OCI-LY7 (cell line): ENCODE data around the gene KCNA5. TPM values are rescaled to one million over a fixed set of nuclear protein-coding genes. Genes with fewer than 3 reads are reported as not detected.

ENCODE experiments used
- BruUV-seq: library from RNA; stranded (reverse); fragments of 400-500 nt; replicated peaks from 2 replicates; lab custom pipeline; 2021; lab: Mats Ljungman, UMichigan
- CTCF ChIA-PET: fragments of 300-600 bp; sonication (Branson Sonifier 250); formaldehyde crosslinking; loops from one replicate; lab custom pipeline; 2022; ENCODE audit warnings: antibody characterized with exemption; ENCODE audit not compliant: unreplicated experiment; lab: Charles Lee
- POLR2A ChIA-PET: fragments of 300-600 bp; sonication (Branson Sonifier 250); formaldehyde crosslinking; loops from one replicate; lab custom pipeline; 2022; ENCODE audit warnings: antibody characterized with exemption; lab: Charles Lee
- DNase-seq: peaks from one replicate; pipeline ENCODE4 v3.0.0-alpha.2; 2015; ENCODE audit warnings: low spot score
- H2AFZ ChIP-seq: fragments of 200-600 bp; sonication (generic), shearing (Covaris generic); 2 replicates; pipeline ENCODE4 v1.6.1; 2014; ENCODE audit warnings: mild to moderate bottlenecking, antibody characterized with exemption, low read length, moderate library complexity
- H3K27ac ChIP-seq: fragments of 200-600 bp; sonication (generic); 2 replicates; pipeline ENCODE4 v1.5.1; 2014; ENCODE audit warnings: mixed run types, low read depth, mild to moderate bottlenecking, moderate library complexity, low read length, inconsistent platforms; ENCODE audit not compliant: poor library complexity, severe bottlenecking
- H3K36me3 ChIP-seq: fragments of 200-600 bp; sonication (generic); 2 replicates; pipeline ENCODE4 v1.6.1; 2014; ENCODE audit warnings: mild to moderate bottlenecking, antibody characterized with exemption, low read length, moderate library complexity, mixed read lengths; ENCODE audit not compliant: insufficient read depth
- H3K4me1 ChIP-seq: fragments of 200-600 bp; sonication (generic); 2 replicates; pipeline ENCODE4 v1.5.1; 2014; ENCODE audit warnings: mild to moderate bottlenecking, low read length; ENCODE audit not compliant: insufficient read depth, poor library complexity, severe bottlenecking
- H3K4me2 ChIP-seq: fragments of 200-600 bp; sonication (generic); 2 replicates; pipeline ENCODE4 v1.6.1; 2014; ENCODE audit warnings: mild to moderate bottlenecking, low read length
- H3K4me3 ChIP-seq: fragments of 200-600 bp; sonication (generic); 2 replicates; pipeline ENCODE4 v1.5.1; 2014; ENCODE audit warnings: mild to moderate bottlenecking, low read depth, low read length; ENCODE audit not compliant: poor library complexity, severe bottlenecking
- H3K79me2 ChIP-seq: fragments of 200-600 bp; sonication (generic); 2 replicates; pipeline ENCODE4 v1.6.1; 2016; ENCODE audit warnings: low read depth, mild to moderate bottlenecking, low read length, moderate library complexity, mixed read lengths; ENCODE audit not compliant: insufficient read depth
- H3K9me2 ChIP-seq: fragments of 200-600 bp; sonication (generic); 2 replicates; pipeline ENCODE4 v1.6.1; 2016; ENCODE audit warnings: mild to moderate bottlenecking, low read length, mixed read lengths; ENCODE audit not compliant: insufficient read depth
- H3K9me3 ChIP-seq: fragments of 200-600 bp; sonication (generic); 2 replicates; pipeline ENCODE4 v1.6.1; 2014; ENCODE audit warnings: mild to moderate bottlenecking, mixed run types, low read length, mixed read lengths
- H4K20me1 ChIP-seq: fragments of 200-600 bp; sonication (generic); 2 replicates; pipeline ENCODE4 v1.6.1; 2014; ENCODE audit warnings: mild to moderate bottlenecking, antibody characterized with exemption, low read length, moderate library complexity, mixed read lengths; ENCODE audit not compliant: insufficient read depth
- EZH2phosphoT487 ChIP-seq: fragments of 200-600 bp; sonication (generic); IDR thresholded peaks from 2 replicates; pipeline ENCODE4 v1.6.1; 2018; ENCODE audit warnings: low read depth, borderline replicate concordance, mild to moderate bottlenecking, mixed run types, antibody characterized with exemption, low read length, moderate library complexity, mixed read lengths
- intact Hi-C: fragments of 100-400 bp; cut with micrococcal nuclease; formaldehyde crosslinking; loops from one replicate; pipeline ENCODE4 v1.10.0; 2022; ENCODE audit not compliant: unreplicated experiment
- total RNA-seq, 2 experiments: library from RNA; depleted of rRNA in 1 of 2; stranded (reverse); fragments of >200 nt in 1 of 2; shearing (Covaris generic) in 1 of 2; gene quantifications; 2 replicates each; pipeline ENCODE4 v1.2.3, GENCODE V29; 2014 to 2022
- TF ChIP-seq, protein P1 (sequence below): fragments of 200-600 bp; sonication (generic); conservative IDR thresholded peaks from 2 replicates; pipeline ENCODE4 v1.5.1; 2014; ENCODE audit warnings: mild to moderate bottlenecking, antibody characterized with exemption, low read length, moderate library complexity, mixed read lengths

Gene KCNA5
- total RNA-seq, 2 experiments from 2014 or later = not detected

DNA sequence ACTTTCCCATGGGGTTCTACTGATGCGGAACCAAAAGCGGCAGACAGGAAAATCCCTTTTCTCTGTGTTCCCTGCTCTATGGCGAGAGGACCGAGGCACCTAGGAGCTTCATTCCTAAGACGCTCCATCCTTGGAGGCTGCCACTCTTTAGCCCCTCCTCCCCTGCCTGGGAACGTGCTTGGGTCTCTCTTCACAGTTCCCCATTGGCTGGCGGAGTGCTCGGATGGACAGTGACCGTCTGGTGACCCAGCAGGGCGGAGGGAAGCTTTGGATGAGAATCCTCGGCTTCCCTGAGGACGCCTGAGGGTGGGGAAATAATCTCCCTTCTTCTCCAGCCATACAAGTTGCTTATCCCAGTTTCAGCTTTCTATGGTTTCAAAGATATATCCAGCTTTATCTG, 37.3 kb downstream of the KCNA5 start:
- Histone ChIP-seq H3K9me3 (no peaks in the 10 kb centered on the region), H4K20me1 (no peaks in the 10 kb centered on the region), H3K4me1 (no peaks in the 10 kb centered on the region), H3K4me2 (no peak overlapping the region), H3K27ac (no peak overlapping the region), H2AFZ (no peak overlapping the region), H3K79me2 (no peaks in the 10 kb centered on the region), H3K4me3 (no peak overlapping the region), H3K9me2 (no peaks in the 10 kb centered on the region), H3K36me3 (no peaks in the 10 kb centered on the region)
- intact Hi-C loops = no loop called here
- no peak for TF ChIP-seq EZH2phosphoT487
- TF ChIP-seq, protein P1, sequence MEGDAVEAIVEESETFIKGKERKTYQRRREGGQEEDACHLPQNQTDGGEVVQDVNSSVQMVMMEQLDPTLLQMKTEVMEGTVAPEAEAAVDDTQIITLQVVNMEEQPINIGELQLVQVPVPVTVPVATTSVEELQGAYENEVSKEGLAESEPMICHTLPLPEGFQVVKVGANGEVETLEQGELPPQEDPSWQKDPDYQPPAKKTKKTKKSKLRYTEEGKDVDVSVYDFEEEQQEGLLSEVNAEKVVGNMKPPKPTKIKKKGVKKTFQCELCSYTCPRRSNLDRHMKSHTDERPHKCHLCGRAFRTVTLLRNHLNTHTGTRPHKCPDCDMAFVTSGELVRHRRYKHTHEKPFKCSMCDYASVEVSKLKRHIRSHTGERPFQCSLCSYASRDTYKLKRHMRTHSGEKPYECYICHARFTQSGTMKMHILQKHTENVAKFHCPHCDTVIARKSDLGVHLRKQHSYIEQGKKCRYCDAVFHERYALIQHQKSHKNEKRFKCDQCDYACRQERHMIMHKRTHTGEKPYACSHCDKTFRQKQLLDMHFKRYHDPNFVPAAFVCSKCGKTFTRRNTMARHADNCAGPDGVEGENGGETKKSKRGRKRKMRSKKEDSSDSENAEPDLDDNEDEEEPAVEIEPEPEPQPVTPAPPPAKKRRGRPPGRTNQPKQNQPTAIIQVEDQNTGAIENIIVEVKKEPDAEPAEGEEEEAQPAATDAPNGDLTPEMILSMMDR = no peak
- ChIA-PET POLR2A (interaction anchor here (1.4 to 2.0 kb wide), 2 partner anchors 12 to 40 kb away, joined by 4 to 5 read pairs; no protein-coding TSS in a partner anchor), CTCF (no interaction called here)
- no TSS peak for BruUV-seq
- no peak for DNase-seq

DNA sequence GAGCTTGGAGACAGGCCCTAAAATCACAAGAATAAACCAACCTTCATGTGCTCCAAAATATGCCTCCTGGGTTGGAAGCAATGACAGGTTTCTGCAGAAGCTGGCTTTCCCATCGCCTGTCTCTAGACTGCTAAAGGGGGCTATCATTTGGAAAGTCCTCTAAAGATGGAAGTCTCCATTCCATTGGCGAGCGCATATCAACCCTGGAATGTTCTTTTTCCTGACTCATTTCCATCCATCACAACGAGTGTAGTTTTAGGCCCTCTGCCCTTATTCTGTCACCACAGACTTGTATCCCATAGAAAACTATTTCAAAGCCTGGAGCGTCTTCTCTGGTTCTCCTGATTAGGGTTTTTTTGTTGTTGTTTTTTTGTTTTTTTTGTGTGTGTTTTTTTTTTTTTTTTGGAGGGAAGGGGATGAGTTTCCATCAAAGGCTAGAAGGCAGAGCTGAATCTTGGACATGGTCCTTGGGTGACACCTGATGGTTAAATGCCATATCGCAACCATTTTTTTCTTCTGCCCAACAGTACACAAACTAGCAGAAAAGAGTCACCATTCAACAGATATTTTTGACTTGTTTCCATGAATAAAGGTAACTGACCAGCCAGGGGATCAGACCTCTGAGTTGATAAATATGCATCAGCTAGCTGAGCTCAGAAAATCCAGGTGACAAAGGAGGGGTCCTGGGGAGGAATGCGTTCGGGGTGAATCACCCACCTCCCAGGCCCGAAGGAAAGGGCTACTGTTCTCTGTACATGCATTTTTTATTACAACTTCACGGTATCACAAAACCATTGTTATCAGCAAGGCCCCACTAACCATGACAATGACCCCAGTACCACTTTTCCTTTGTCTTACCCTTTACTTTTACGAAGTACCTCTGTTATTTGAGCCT, 40.5 kb downstream of the KCNA5 start:
- Histone ChIP-seq H3K27ac (no peak overlapping the region), H3K79me2 (no peaks in the 10 kb centered on the region), H3K36me3 (no peaks in the 10 kb centered on the region), H3K4me2 (no peak overlapping the region), H2AFZ (no peak overlapping the region), H3K4me1 (no peaks in the 10 kb centered on the region), H3K9me3 (no peaks in the 10 kb centered on the region), H3K9me2 (no peaks in the 10 kb centered on the region), H4K20me1 (no peaks in the 10 kb centered on the region), H3K4me3 (no peak overlapping the region)
- intact Hi-C loops = loop anchor here (1.0 to 2.0 kb wide), 2 partner anchors 62 to 229 kb away; no protein-coding TSS in a partner anchor
- ChIA-PET POLR2A (interaction anchor here (0.7 kb wide), 1 partner anchor 13 kb away, joined by 3 read pairs; no protein-coding TSS in a partner anchor), CTCF (interaction anchor here (0.9 kb wide), 1 partner anchor 62 kb away, joined by 4 read pairs; no protein-coding TSS in a partner anchor)
- no TSS peak for BruUV-seq
- no peak for TF ChIP-seq EZH2phosphoT487
- TF ChIP-seq, protein P1 = peak; percentile 81
- DNase-seq = peak; percentile 45

DNA sequence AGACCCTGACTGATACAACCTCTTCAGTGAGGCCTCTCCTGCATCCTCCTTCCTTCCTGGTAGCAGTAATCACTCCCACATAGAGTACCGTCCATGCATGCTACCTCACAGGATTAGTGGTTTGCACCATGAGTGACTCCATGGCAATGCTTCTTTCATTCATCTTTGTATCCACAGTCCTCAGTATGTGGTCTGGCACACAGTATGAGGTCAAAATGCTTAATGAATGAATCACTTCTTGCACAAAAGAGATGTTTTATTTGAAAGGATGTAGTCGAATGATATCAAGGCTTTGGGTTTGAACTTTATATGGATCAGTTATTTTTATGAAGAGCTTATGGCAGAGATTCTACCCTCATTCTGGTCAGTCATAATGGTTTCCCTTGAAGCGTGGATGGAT, 42.2 kb downstream of the KCNA5 start:
- H2AFZ ChIP-seq = no peak overlapping the region
- BruUV-seq = no TSS peak
- CTCF ChIA-PET = no interaction called here
- intact Hi-C loops = loop anchor here (2.0 kb wide), 1 partner anchor 231 kb away; no protein-coding TSS in a partner anchor
- H3K36me3 ChIP-seq = no peaks in the 10 kb centered on the region
- TF ChIP-seq, protein P1 = no peak
- no peak for TF ChIP-seq EZH2phosphoT487
- no peaks in the 10 kb centered on the region for H3K9me2 ChIP-seq
- no peak for DNase-seq
- H3K27ac ChIP-seq = no peak overlapping the region
- H3K79me2 ChIP-seq = no peaks in the 10 kb centered on the region
- H3K4me2 ChIP-seq = no peak overlapping the region
- no peaks in the 10 kb centered on the region for H4K20me1 ChIP-seq
- H3K4me1 ChIP-seq = no peaks in the 10 kb centered on the region
- no peaks in the 10 kb centered on the region for H3K9me3 ChIP-seq
- no peak overlapping the region for H3K4me3 ChIP-seq
- POLR2A ChIA-PET = no interaction called here
